GM12864 (cell line): ENCODE measurements around the gene HSPBP1.

Source experiments
- DNase-seq: peaks from one replicate; pipeline ENCODE4 v3.0.0-alpha.2; 2011; ENCODE audit warnings: low read depth
- H3K4me3 ChIP-seq: 2 replicates; pipeline ENCODE4 v1.5.1; 2011; ENCODE audit warnings: mild to moderate bottlenecking, low read depth, low read length, control low read depth
- CTCF ChIP-seq: IDR thresholded peaks from 2 replicates; pipeline ENCODE4 v1.5.1; 2011; ENCODE audit warnings: low read depth, mild to moderate bottlenecking, moderate library complexity, low read length, control low read depth, inconsistent platforms; ENCODE audit errors: missing control alignments

HSPBP1 gene

DNA sequence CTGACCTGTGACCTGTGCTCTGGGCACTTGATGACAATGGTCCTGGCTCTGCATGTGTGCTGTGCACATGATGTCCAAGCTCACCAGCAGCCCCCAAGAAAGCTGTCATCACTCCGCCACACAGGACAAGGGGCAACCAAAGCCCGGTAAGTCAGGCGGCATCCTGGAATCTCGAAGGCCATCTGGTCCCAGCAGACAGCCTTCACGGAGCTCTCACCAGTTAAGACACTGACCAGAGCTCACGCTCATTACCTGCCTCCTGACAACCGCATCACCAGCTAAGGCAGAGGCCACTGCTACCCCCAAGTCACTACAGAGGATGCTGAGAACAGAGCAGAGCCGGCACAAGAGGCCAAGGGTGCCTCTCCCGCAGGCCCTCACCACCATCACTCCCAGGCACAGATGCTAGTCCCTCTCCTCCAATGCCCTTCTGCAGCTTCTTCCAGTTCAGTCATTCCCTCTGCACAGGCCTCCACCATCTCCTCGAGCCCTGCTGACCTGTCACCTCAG is 31.7 kb downstream of the HSPBP1 start:
- TF ChIP-seq CTCF: no peak
- no peak for DNase-seq
- H3K4me3 ChIP-seq: no peak overlapping the region

DNA sequence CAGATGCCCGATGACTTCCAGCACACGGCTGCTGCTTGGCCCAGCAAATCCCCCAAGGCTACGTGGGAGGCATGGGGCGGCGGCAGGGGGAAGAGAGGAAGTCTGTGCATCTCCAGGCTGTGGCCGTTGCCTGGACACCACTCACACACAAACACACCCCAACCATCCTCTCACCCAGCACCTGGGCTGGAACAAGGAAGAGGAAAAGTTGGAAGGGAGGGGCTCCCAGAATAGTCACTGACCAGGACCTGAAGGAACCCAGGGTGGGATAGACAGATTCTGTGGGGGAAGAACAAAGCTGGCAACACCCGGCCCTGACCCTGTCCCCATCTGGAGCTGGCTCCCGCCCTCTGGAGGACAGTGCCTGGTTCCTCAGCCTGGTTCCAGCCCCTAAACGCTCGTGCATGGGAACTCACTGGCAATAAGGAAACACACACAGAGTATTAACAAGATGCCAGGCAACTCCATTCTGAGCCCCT is 32.2 kb downstream of the HSPBP1 start:
- H3K4me3 ChIP-seq: no peak overlapping the region
- no peak for DNase-seq
- TF ChIP-seq CTCF: no peak

- no peak for DNase-seq
- no peak overlapping the region for H3K4me3 ChIP-seq
- no peak for TF ChIP-seq CTCF
These were observed 33.2 kb downstream of the HSPBP1 start for GRCh38 chr19:55246462-55247451.

GRCh38 chr19:55245236-55245904 is 34.5 kb downstream of the HSPBP1 start:
- DNase-seq: no peak
- TF ChIP-seq CTCF: no peak
- H3K4me3 ChIP-seq: no peak overlapping the region

DNA sequence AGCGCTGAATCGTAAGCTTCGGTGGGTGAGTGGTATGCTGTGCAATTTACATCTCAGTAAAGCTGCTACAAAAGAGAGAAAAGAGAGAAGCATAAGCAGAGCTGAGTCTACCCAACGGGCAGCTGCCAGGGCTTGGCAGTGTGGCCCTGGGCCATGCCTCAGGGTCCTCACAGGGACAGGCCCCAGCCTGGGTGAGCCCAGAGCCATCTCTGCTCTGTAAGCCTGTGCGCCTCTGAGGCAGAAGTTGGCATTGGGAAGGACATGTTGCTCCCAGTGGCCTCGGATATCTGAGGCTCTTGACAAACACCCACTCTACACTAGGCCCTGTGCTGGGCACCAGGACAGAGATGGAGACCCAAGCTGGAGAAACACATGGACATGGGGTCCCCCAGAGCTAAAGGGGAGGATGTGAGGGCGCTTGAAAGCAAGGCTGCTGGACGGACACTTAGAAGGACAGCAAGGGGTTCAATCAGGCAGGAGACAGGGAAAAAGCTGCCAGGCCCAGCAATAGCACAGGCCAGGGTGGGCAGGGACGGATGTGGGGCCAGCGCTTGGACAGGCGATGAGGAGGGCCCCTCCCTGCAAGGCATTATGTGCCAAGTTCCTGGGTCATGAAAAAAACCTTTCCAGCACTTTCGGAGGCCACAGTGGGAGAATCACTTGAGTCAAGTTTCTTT is 35.8 kb downstream of the HSPBP1 start:
- TF ChIP-seq CTCF: no peak
- H3K4me3 ChIP-seq: no peak overlapping the region
- no peak for DNase-seq

DNA sequence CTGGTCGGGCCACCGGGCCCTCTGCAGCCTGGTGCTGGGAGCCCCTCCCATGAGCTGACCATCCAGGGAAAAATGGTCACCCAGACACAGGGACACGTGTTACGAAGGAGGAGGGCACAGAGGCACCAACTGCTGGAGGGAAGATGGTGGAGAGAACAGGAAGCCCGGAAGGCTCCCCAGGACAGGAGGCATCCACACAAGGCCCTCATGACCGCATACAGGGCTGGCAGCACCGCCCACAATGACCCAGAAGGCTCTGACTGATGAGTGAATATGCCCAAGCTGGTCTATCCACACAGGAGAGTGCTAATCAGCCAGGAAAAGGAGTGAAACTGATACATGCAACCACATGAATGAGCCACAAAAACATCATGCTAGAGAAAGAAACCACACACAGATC is 37.4 kb downstream of the HSPBP1 start:
- no peak for DNase-seq
- H3K4me3 ChIP-seq: no peak overlapping the region
- TF ChIP-seq CTCF: no peak
